ENCODE data around the gene SLC24A4.

The SLC24A4 gene

DNA sequence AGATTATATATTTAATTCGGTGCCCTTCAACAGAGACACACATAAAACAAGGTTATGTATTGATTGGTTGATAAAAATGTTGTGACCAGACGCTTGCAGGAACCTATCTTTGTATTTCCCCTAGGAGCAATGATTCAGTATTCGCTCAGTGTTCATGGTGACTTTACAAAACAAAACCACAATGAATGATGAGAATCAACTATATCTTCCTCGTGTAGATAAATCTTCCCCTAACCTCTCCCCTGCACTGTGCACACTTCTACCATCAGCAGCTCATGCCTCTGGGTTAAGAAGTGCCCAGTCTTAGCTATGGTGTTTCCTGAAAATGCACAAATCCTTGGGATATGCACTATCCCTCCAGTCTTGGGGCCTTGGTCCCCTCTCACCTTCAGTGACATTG lies 206.9 kb downstream of the SLC24A4 start:
- H3K27me3 ChIP-seq (ENCODE audit: insufficient read depth, poor library complexity, severe bottlenecking), result no peaks in the 10 kb centered on the region
- H3K4me3 ChIP-seq (replicated peaks; ENCODE audit: insufficient read depth, low read length), result no peak overlapping the region
- DNase-seq (ENCODE audit: low read depth in 1 of 2, low spot score in 1 of 2), result no peak
- no peak overlapping the region for H3K27ac ChIP-seq (replicated peaks)
- TF ChIP-seq CTCF (IDR thresholded peaks at IDR 0.05; ENCODE audit: insufficient read depth, low read length), result no peak
- no peak for TF ChIP-seq SPI1 (IDR thresholded peaks at IDR 0.05; ENCODE audit: borderline replicate concordance, low read depth)
- TF ChIP-seq POLR2AphosphoS5 (IDR thresholded peaks at IDR 0.05; ENCODE audit: low read depth), result no peak
- no peak for TF ChIP-seq GABPA (IDR thresholded peaks at IDR 0.05; ENCODE audit: low read depth)
- TF ChIP-seq, protein P1, sequence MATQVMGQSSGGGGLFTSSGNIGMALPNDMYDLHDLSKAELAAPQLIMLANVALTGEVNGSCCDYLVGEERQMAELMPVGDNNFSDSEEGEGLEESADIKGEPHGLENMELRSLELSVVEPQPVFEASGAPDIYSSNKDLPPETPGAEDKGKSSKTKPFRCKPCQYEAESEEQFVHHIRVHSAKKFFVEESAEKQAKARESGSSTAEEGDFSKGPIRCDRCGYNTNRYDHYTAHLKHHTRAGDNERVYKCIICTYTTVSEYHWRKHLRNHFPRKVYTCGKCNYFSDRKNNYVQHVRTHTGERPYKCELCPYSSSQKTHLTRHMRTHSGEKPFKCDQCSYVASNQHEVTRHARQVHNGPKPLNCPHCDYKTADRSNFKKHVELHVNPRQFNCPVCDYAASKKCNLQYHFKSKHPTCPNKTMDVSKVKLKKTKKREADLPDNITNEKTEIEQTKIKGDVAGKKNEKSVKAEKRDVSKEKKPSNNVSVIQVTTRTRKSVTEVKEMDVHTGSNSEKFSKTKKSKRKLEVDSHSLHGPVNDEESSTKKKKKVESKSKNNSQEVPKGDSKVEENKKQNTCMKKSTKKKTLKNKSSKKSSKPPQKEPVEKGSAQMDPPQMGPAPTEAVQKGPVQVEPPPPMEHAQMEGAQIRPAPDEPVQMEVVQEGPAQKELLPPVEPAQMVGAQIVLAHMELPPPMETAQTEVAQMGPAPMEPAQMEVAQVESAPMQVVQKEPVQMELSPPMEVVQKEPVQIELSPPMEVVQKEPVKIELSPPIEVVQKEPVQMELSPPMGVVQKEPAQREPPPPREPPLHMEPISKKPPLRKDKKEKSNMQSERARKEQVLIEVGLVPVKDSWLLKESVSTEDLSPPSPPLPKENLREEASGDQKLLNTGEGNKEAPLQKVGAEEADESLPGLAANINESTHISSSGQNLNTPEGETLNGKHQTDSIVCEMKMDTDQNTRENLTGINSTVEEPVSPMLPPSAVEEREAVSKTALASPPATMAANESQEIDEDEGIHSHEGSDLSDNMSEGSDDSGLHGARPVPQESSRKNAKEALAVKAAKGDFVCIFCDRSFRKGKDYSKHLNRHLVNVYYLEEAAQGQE (IDR thresholded peaks at IDR 0.05; ENCODE audit: insufficient replicate concordance, low read depth), result no peak

DNA sequence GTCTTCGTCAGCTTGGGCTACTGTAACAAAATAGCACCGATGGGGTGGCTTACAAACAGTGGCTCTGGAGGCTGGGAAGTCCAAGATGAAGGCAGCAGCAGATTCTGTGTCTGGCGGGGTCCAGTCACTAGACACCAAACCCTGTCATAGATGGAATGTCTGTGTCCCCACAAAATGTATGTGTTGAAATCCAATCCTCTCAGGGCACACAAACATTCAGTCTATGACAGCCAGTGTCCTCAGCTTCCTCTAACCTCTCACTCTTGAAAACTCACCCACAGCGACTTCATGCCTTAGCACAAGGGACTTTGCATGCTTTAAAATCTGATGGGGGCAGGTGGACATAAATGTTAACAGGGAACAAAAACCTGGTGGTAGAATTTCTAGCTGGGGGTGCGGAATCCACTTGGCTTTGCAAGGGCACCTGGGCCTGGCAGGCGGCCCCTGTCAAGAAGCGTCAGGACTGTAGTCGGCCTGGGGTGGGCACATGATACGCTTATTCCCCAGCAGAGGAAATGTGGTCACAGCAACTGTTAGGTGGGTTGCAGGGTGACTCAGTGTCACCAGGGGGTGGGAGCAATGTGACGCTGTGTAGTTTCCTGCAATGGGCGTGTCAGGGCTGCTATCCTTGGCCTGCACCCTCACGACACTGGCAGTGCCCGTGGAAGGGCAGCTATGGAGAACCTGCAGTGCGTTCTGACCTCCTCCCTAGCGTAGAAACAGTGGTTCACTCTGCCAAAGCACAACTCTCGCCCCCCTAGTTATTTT lies 208.3 kb downstream of the SLC24A4 start:
- DNase-seq (ENCODE audit: low read depth in 1 of 2, low spot score in 1 of 2), result no peak
- TF ChIP-seq CTCF (IDR thresholded peaks at IDR 0.05; ENCODE audit: insufficient read depth, low read length), result no peak
- no peak for TF ChIP-seq SPI1 (IDR thresholded peaks at IDR 0.05; ENCODE audit: borderline replicate concordance, low read depth)
- TF ChIP-seq, protein P1 (IDR thresholded peaks at IDR 0.05; ENCODE audit: insufficient replicate concordance, low read depth), result no peak
- no peak for TF ChIP-seq POLR2AphosphoS5 (IDR thresholded peaks at IDR 0.05; ENCODE audit: low read depth)
- no peak for TF ChIP-seq GABPA (IDR thresholded peaks at IDR 0.05; ENCODE audit: low read depth)

DNA sequence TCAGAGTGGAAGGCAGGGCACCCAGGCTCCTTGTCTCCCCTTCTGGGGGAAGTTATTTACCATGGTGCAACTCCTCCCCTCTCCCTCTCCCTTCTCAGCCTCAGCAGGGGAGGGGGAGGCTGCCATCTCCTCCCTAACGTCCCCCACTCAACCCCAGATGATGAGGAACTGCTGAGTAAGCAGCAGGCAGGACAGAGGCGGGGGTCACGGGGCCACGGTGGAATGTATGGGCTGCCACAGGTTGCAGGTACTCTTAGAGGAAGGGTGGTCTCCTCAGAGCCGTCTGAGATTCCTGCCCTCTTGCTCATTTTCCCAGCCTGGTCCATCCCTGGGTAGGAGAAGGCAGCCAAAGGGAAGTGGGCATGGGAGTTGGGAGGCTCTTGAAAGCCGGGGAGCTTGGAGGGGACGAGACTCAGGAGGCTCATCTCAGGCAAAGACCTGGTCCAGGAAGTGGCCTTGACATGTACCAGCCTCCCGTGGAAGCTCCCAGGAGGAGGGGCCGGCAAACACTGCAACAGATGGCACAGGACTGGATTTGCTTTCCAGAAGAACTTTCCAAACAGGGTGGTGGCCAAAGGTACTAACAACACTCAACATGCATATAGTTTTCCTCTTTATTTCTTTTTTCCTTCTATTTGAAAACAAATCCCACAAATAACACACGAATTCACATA lies 209.7 kb downstream of the SLC24A4 start:
- no peak for DNase-seq (ENCODE audit: low read depth in 1 of 2, low spot score in 1 of 2)
- no peak overlapping the region for H3K27ac ChIP-seq (replicated peaks)
- no peaks in the 10 kb centered on the region for H3K27me3 ChIP-seq (ENCODE audit: insufficient read depth, poor library complexity, severe bottlenecking)
- H3K4me3 ChIP-seq (replicated peaks; ENCODE audit: insufficient read depth, low read length), result no peak overlapping the region
- no peak for TF ChIP-seq POLR2AphosphoS5 (IDR thresholded peaks at IDR 0.05; ENCODE audit: low read depth)
- no peak for TF ChIP-seq GABPA (IDR thresholded peaks at IDR 0.05; ENCODE audit: low read depth)
- no peak for TF ChIP-seq SPI1 (IDR thresholded peaks at IDR 0.05; ENCODE audit: borderline replicate concordance, low read depth)
- TF ChIP-seq, protein P1 (IDR thresholded peaks at IDR 0.05; ENCODE audit: insufficient replicate concordance, low read depth), result no peak
- TF ChIP-seq CTCF (IDR thresholded peaks at IDR 0.05; ENCODE audit: insufficient read depth, low read length), result no peak

More for the DNA sequence above, 208.3 kb downstream of the SLC24A4 start:
- no peaks in the 10 kb centered on the region for H3K27me3 ChIP-seq (ENCODE audit: insufficient read depth, poor library complexity, severe bottlenecking)
- H3K27ac ChIP-seq (replicated peaks), result no peak overlapping the region
- H3K4me3 ChIP-seq (replicated peaks; ENCODE audit: insufficient read depth, low read length), result no peak overlapping the region
